WERI-Rb-1 (cell line): ENCODE measurements around the gene TRIM15.

Source experiments
- DNase-seq: peaks from one replicate; pipeline ENCODE4 v3.0.0-alpha.2; 2020
- H3K27ac ChIP-seq: fragments of 250-450 bp; sonication (Bioruptor Pico); 2 replicates; pipeline ENCODE4 v1.5.1; 2020; ENCODE audit warnings: mild to moderate bottlenecking, moderate library complexity
- H3K27me3 ChIP-seq: fragments of 250-450 bp; sonication (Bioruptor Pico); 2 replicates; pipeline ENCODE4 v1.5.1; 2021; ENCODE audit warnings: mild to moderate bottlenecking, low read depth, moderate library complexity; ENCODE audit not compliant: insufficient read depth, severe bottlenecking
- H3K36me3 ChIP-seq: fragments of 250-450 bp; sonication (Bioruptor Pico); 2 replicates; pipeline ENCODE4 v1.5.1; 2020; ENCODE audit warnings: mild to moderate bottlenecking, moderate library complexity
- H3K4me3 ChIP-seq: 2 replicates; pipeline ENCODE4 v1.5.1; 2011; ENCODE audit warnings: low read depth, mild to moderate bottlenecking, control low read depth, low read length
- H3K9me3 ChIP-seq: fragments of 250-450 bp; sonication (Bioruptor Pico); 2 replicates; pipeline ENCODE4 v1.5.1; 2021; ENCODE audit warnings: mild to moderate bottlenecking, moderate library complexity; ENCODE audit not compliant: severe bottlenecking
- CTCF ChIP-seq: IDR thresholded peaks from 2 replicates; pipeline ENCODE4 v1.5.1; 2011; ENCODE audit warnings: low read depth, mild to moderate bottlenecking, control low read depth, inconsistent platforms, low read length

Gene TRIM15

GRCh38 chr6:30180145-30180544 is 16.8 kb downstream of the TRIM15 start:
- Histone ChIP-seq H3K27ac (no peak overlapping the region), H3K27me3 (no peaks in the 10 kb centered on the region), H3K9me3 (peaks cover 30% of the 10 kb centered on the region), H3K4me3 (no peak overlapping the region), H3K36me3 (peaks cover 12% of the 10 kb centered on the region)
- no peak for DNase-seq
- no peak for TF ChIP-seq CTCF

- no peak overlapping the region for H3K4me3 ChIP-seq
- no peaks in the 10 kb centered on the region for H3K27me3 ChIP-seq
- no peak for DNase-seq
- H3K27ac ChIP-seq, result no peak overlapping the region
- peaks cover 27% of the 10 kb centered on the region for H3K9me3 ChIP-seq
- TF ChIP-seq CTCF, result no peak
- H3K36me3 ChIP-seq, result peaks cover 50% of the 10 kb centered on the region
Measured at GRCh38 chr6:30184417-30185031, 21.2 kb downstream of the TRIM15 start.

GRCh38 chr6:30185846-30186484 is 22.6 kb downstream of the TRIM15 start:
- H3K27me3 ChIP-seq, result no peaks in the 10 kb centered on the region
- H3K36me3 ChIP-seq, result peaks cover 65% of the 10 kb centered on the region
- no peak for DNase-seq
- H3K4me3 ChIP-seq, result no peak overlapping the region
- no peak overlapping the region for H3K27ac ChIP-seq
- peaks cover 16% of the 10 kb centered on the region for H3K9me3 ChIP-seq
- no peak for TF ChIP-seq CTCF

- peaks cover 80% of the 10 kb centered on the region for H3K36me3 ChIP-seq
- no peaks in the 10 kb centered on the region for H3K27me3 ChIP-seq
- no peaks in the 10 kb centered on the region for H3K9me3 ChIP-seq
- no peak for DNase-seq
- H3K4me3 ChIP-seq, result no peak overlapping the region
- TF ChIP-seq CTCF, result no peak
- no peak overlapping the region for H3K27ac ChIP-seq
Measured at GRCh38 chr6:30188541-30188940, 25.2 kb downstream of the TRIM15 start.

- no peaks in the 10 kb centered on the region for H3K27me3 ChIP-seq
- no peak for TF ChIP-seq CTCF
- H3K27ac ChIP-seq, result no peak overlapping the region
- H3K4me3 ChIP-seq, result no peak overlapping the region
- peaks cover 83% of the 10 kb centered on the region for H3K36me3 ChIP-seq
- DNase-seq, result no peak
- no peaks in the 10 kb centered on the region for H3K9me3 ChIP-seq
Measured at GRCh38 chr6:30192076-30192475, 28.7 kb downstream of the TRIM15 start.
